Activated CD4-positive, alpha-beta T cell treated with anti-CD3 and anti-CD28 coated beads, Interleukin-2, Interleukin-6, amounts not matched to agents 100 ng/mL and 50 ng/mL, durations not matched to agents 16 hours and 8 hours (primary cell): ENCODE results near the gene ZFC3H1.

Source experiments
- DNase-seq: peaks from one replicate; pipeline ENCODE4 v3.0.0-alpha.2; 2020

The ZFC3H1 gene

GRCh38 chr12:71671311-71671710 is 7.7 kb upstream of the ZFC3H1 start:
- no peak for DNase-seq

- DNase-seq, result no peak
Measured at GRCh38 chr12:71666259-71666658, 2.6 kb upstream of the ZFC3H1 start.

- no peak for DNase-seq
Measured at GRCh38 chr12:71665090-71665463, 1.4 kb upstream of the ZFC3H1 start.

GRCh38 chr12:71664411-71665089 is 902 bp upstream of the ZFC3H1 start:
- no peak for DNase-seq

GRCh38 chr12:71662849-71663560 is 643 bp downstream of the ZFC3H1 start:
- DNase-seq, result peak; percentile 80

- DNase-seq, result no peak
Measured at GRCh38 chr12:71661977-71662530, 1.6 kb downstream of the ZFC3H1 start.

- no peak for DNase-seq
Measured at GRCh38 chr12:71656740-71657139, 6.9 kb downstream of the ZFC3H1 start.

GRCh38 chr12:71655907-71656306 is 7.7 kb downstream of the ZFC3H1 start:
- no peak for DNase-seq

GRCh38 chr12:71655495-71655894 is 8.2 kb downstream of the ZFC3H1 start:
- no peak for DNase-seq

- no peak for DNase-seq
Measured at GRCh38 chr12:71654200-71654599, 9.4 kb downstream of the ZFC3H1 start.

- no peak for DNase-seq
Measured at GRCh38 chr12:71653137-71653536, 10.5 kb downstream of the ZFC3H1 start.

GRCh38 chr12:71652656-71653055 is 11.0 kb downstream of the ZFC3H1 start:
- no peak for DNase-seq

GRCh38 chr12:71649401-71649800 is 14.2 kb downstream of the ZFC3H1 start:
- DNase-seq, result no peak

GRCh38 chr12:71648537-71648936 is 15.1 kb downstream of the ZFC3H1 start:
- DNase-seq, result no peak

- DNase-seq, result no peak
Measured at GRCh38 chr12:71646512-71646911, 17.1 kb downstream of the ZFC3H1 start.

GRCh38 chr12:71645268-71645667 is 18.4 kb downstream of the ZFC3H1 start:
- DNase-seq, result no peak

GRCh38 chr12:71642264-71642663 is 21.4 kb downstream of the ZFC3H1 start:
- peak; percentile 52 for DNase-seq

GRCh38 chr12:71641390-71641789 is 22.3 kb downstream of the ZFC3H1 start:
- no peak for DNase-seq

- DNase-seq, result no peak
Measured at GRCh38 chr12:71640316-71640715, 23.3 kb downstream of the ZFC3H1 start.

GRCh38 chr12:71639341-71639760 is 24.3 kb downstream of the ZFC3H1 start:
- no peak for DNase-seq

GRCh38 chr12:71638499-71638898 is 25.1 kb downstream of the ZFC3H1 start:
- no peak for DNase-seq

GRCh38 chr12:71636704-71637115 is 26.9 kb downstream of the ZFC3H1 start:
- peak; percentile 60 for DNase-seq

- no peak for DNase-seq
Measured at GRCh38 chr12:71627438-71628002, 36.1 kb downstream of the ZFC3H1 start.

- DNase-seq, result no peak
Measured at GRCh38 chr12:71626768-71627167, 36.9 kb downstream of the ZFC3H1 start.
